ENCODE measurements around the gene GPR82. TPM values are rescaled to one million over a fixed set of nuclear protein-coding genes. Genes with fewer than 3 reads are reported as not detected.
"Not testable (repeated sequence)": the region's sequence is repeated elsewhere in the genome, so short reads cannot be mapped to it uniquely, and the experiment has no call there.

GPR82 gene, protein sequence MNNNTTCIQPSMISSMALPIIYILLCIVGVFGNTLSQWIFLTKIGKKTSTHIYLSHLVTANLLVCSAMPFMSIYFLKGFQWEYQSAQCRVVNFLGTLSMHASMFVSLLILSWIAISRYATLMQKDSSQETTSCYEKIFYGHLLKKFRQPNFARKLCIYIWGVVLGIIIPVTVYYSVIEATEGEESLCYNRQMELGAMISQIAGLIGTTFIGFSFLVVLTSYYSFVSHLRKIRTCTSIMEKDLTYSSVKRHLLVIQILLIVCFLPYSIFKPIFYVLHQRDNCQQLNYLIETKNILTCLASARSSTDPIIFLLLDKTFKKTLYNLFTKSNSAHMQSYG
- total RNA-seq, result not detected
- polyA plus RNA-seq (2013, experiment 1 of 2), result not detected
- not detected for polyA plus RNA-seq (2013, experiment 2 of 2)
- long read RNA-seq, experiment 1, result 0 reads
- long read RNA-seq, experiment 2, result 0 reads
- long read RNA-seq, experiment 3, result 0 reads
- long read RNA-seq, experiment 4, result 0 reads

DNA sequence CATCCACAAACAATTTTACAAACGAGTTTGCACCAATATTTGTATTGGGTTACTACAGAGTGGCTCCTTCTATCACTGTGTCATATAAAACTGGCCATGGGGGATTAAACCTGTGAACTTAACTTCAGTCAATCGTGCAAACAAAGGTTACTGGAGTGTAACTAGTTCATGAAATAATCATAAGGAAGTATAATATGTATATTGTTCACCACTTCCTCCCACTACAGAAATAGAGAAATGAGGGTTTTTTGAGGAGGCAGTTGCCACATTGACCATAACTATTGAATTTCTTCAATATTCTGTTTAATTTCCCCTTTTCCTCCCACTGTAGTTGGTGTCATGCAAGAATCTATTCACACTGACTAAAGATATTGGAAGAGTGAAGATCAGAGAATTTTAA is at the start of gene GPR82:
Gene GPR82 (plus strand): TSS at position 356 of the 400 bp plus-strand sequence. CDS start 2,846 bp downstream, outside the sequence.
- Mint-ChIP-seq H3K9me3 (peaks cover 34% of the 10 kb centered on the region), H3K27ac (no peak within 1 kb of the TSS), H3K27me3 (ENCODE audit: insufficient read depth) (no peaks in the 10 kb centered on the region), H3K36me3 (ENCODE audit: low read depth) (peaks cover 13% of the 10 kb centered on the region), H3K4me3 (no peak within 1 kb of the TSS), H3K4me1 (peaks cover 2% of the 10 kb centered on the region)
- H3K36me3 ChIP-seq (ENCODE audit: control insufficient read depth, insufficient read depth, low read length), result peaks cover 6% of the 10 kb centered on the region
- no peak within 1 kb of the TSS for H3K27ac ChIP-seq (ENCODE audit: low read depth, low read length)
- no peak within 1 kb of the TSS for H3K4me3 ChIP-seq (ENCODE audit: low read length)
- no peak within 1 kb of the TSS for H3K9ac ChIP-seq (ENCODE audit: extremely low read depth, low read length, poor library complexity, severe bottlenecking)
- H3K27me3 ChIP-seq (ENCODE audit: control insufficient read depth, insufficient read depth, low read length, poor library complexity, severe bottlenecking), result no peaks in the 10 kb centered on the region
- peaks cover 20% of the 10 kb centered on the region for H3K9me3 ChIP-seq (ENCODE audit: control insufficient read depth, low read length)
- WGBS, 2 experiments (ENCODE audit: insufficient coverage in 1 of 2, insufficient read length in 1 of 2), result no CpG with 5 or more reads among the region's 2 CpGs
- TF ChIP-seq, protein P1, sequence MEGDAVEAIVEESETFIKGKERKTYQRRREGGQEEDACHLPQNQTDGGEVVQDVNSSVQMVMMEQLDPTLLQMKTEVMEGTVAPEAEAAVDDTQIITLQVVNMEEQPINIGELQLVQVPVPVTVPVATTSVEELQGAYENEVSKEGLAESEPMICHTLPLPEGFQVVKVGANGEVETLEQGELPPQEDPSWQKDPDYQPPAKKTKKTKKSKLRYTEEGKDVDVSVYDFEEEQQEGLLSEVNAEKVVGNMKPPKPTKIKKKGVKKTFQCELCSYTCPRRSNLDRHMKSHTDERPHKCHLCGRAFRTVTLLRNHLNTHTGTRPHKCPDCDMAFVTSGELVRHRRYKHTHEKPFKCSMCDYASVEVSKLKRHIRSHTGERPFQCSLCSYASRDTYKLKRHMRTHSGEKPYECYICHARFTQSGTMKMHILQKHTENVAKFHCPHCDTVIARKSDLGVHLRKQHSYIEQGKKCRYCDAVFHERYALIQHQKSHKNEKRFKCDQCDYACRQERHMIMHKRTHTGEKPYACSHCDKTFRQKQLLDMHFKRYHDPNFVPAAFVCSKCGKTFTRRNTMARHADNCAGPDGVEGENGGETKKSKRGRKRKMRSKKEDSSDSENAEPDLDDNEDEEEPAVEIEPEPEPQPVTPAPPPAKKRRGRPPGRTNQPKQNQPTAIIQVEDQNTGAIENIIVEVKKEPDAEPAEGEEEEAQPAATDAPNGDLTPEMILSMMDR (conservative IDR thresholded peaks at IDR 0.05), result no peak
- DNase-seq, result no peak
- no peaks in the 10 kb centered on the region for H3K4me1 ChIP-seq (ENCODE audit: control insufficient read depth, insufficient read depth, low read length)

DNA sequence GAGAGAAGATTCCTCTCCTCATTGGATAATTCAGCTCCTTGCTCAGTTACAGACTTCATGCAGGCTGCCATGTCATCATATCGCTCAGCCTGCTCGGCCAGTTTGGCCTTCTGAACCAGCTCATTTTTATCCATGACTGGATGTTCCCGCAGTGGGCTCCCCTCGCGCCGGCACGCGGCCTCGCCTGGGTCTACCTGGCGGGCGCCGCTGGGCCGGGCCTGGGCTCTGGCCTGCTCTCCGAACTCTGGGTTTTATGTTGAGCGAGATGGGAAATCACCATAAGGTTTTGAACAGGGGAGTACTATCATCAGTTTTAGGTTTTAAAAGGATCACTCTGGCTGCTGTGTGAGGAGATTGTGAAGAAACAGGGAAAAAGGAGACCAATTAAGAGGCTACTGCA is 47.6 kb upstream of the GPR82 start:
- not testable (repeated sequence) for DNase-seq; H3K9me3 ChIP-seq (ENCODE audit: control insufficient read depth, low read length); H3K4me1 Mint-ChIP-seq; H3K27me3 ChIP-seq (ENCODE audit: control insufficient read depth, insufficient read depth, low read length, poor library complexity, severe bottlenecking); H3K4me3 Mint-ChIP-seq; H3K9ac ChIP-seq (ENCODE audit: extremely low read depth, low read length, poor library complexity, severe bottlenecking); H3K36me3 ChIP-seq (ENCODE audit: control insufficient read depth, insufficient read depth, low read length); H3K27me3 Mint-ChIP-seq (ENCODE audit: insufficient read depth); H3K4me3 ChIP-seq (ENCODE audit: low read length); H3K27ac Mint-ChIP-seq; H3K4me1 ChIP-seq (ENCODE audit: control insufficient read depth, insufficient read depth, low read length); H3K36me3 Mint-ChIP-seq (ENCODE audit: low read depth); H3K27ac ChIP-seq (ENCODE audit: low read depth, low read length)
- peaks cover 32% of the 10 kb centered on the region for H3K9me3 Mint-ChIP-seq
- 98% methylated on average over 15 of the region's 15 CpGs; no CpG with 5 or more reads in 1 of the 2 experiments for WGBS, 2 experiments (ENCODE audit: insufficient coverage in 1 of 2, insufficient read length in 1 of 2)

DNA sequence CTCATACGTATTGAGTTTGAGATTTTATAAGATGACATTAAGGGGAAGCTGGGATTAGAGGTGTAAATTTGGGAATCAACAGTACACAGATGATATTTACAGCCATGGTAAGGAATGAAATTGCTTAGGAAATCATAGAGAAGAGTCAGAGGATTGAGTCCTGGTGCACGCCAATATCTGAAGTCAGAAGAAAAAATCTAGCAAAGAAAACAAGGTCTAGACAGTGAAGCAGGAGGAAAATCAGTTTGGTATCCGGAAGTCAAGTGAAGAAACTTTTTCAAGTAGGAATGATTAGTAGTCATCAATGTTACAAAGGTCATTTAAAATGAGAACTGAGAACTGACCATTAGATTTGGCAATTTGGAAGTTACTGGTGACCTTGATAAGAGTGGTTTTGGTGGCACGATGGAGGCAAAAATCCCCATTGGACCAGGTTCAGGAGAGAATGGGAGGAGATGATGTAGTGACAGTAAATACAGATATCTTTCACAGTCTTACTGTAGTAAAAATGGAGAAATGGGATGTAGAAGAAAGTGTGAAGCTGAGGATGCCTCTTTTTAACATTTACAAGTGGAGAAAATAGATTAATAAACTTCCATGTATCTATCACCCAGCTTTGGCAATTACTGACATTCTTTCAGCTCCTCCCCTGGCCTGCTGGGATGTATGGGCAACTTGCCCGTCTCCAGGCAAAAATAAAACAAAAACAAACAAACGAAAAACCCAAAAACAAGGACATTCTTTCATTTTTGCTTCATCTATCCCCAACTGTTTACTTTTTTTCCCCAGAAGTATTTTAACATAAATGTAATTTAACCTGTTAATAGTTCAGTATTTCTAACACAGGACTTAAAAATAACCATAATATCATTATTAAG is 46.6 kb upstream of the GPR82 start:
- H3K9me3 Mint-ChIP-seq, result peaks cover 29% of the 10 kb centered on the region
- no peaks in the 10 kb centered on the region for H3K36me3 ChIP-seq (ENCODE audit: control insufficient read depth, insufficient read depth, low read length)
- TF ChIP-seq, protein P1 (conservative IDR thresholded peaks at IDR 0.05), result no peak
- H3K27me3 ChIP-seq (ENCODE audit: control insufficient read depth, insufficient read depth, low read length, poor library complexity, severe bottlenecking), result no peaks in the 10 kb centered on the region
- no peak for DNase-seq
- H3K4me3 Mint-ChIP-seq, result no peak overlapping the region
- no peak overlapping the region for H3K4me3 ChIP-seq (ENCODE audit: low read length)
- no peak overlapping the region for H3K9ac ChIP-seq (ENCODE audit: extremely low read depth, low read length, poor library complexity, severe bottlenecking)
- peaks cover 9% of the 10 kb centered on the region for H3K4me1 Mint-ChIP-seq
- H3K27ac Mint-ChIP-seq, result no peak overlapping the region
- H3K4me1 ChIP-seq (ENCODE audit: control insufficient read depth, insufficient read depth, low read length), result no peaks in the 10 kb centered on the region
- no peaks in the 10 kb centered on the region for H3K27me3 Mint-ChIP-seq (ENCODE audit: insufficient read depth)
- 92 to 93% methylated on average over 2 to 6 of the region's 6 CpGs for WGBS, 2 experiments (ENCODE audit: insufficient coverage in 1 of 2, insufficient read length in 1 of 2)
- no peaks in the 10 kb centered on the region for H3K9me3 ChIP-seq (ENCODE audit: control insufficient read depth, low read length)
- H3K36me3 Mint-ChIP-seq (ENCODE audit: low read depth), result peaks cover 3% of the 10 kb centered on the region
- no peak overlapping the region for H3K27ac ChIP-seq (ENCODE audit: low read depth, low read length)

All from endodermal cell (in vitro differentiated cells).